MM.1S (cell line): ENCODE results near the gene NOS3.

Source experiments
- DNase-seq: peaks from one replicate; pipeline ENCODE4 v3.0.0-alpha.2; 2015
- H2AFZ ChIP-seq: fragments of 300-600 bp; sonication (generic); 2 replicates; pipeline ENCODE4 v1.6.0; 2016; ENCODE audit warnings: antibody characterized with exemption, low read length
- H3F3A ChIP-seq: fragments of 300-600 bp; sonication (generic); 2 replicates; pipeline ENCODE4 v1.6.1; 2016; ENCODE audit warnings: mild to moderate bottlenecking, antibody characterized with exemption, low read length, moderate library complexity, mixed read lengths; ENCODE audit not compliant: insufficient read depth
- H3K27ac ChIP-seq: fragments of 300-600 bp; sonication (generic); 2 replicates; pipeline ENCODE4 v1.5.1; 2016; ENCODE audit warnings: mild to moderate bottlenecking, low read length
- H3K27me3 ChIP-seq: fragments of 300-600 bp; sonication (generic); replicated peaks from 2 replicates; pipeline ENCODE4 v1.6.0; 2016; ENCODE audit warnings: low read length; ENCODE audit not compliant: insufficient read depth
- H3K36me3 ChIP-seq: fragments of 300-600 bp; sonication (generic); replicated peaks from 2 replicates; pipeline ENCODE4 v1.6.1; 2016; ENCODE audit warnings: mild to moderate bottlenecking, low read length, mixed read lengths; ENCODE audit not compliant: insufficient read depth
- H3K4me1 ChIP-seq: fragments of 300-600 bp; sonication (generic); 2 replicates; pipeline ENCODE4 v1.6.1; 2016; ENCODE audit warnings: low read length, mixed read lengths
- H3K4me2 ChIP-seq: fragments of 300-600 bp; sonication (generic); 2 replicates; pipeline ENCODE4 v1.6.0; 2016; ENCODE audit warnings: low read depth, low read length
- H3K4me3 ChIP-seq: fragments of 300-600 bp; sonication (generic); 2 replicates; pipeline ENCODE4 v1.5.1; 2016; ENCODE audit warnings: low read length, mixed read lengths
- H3K79me2 ChIP-seq: fragments of 300-600 bp; sonication (generic); 2 replicates; pipeline ENCODE4 v1.6.1; 2016; ENCODE audit warnings: mixed run types, low read length, mixed read lengths
- H3K9ac ChIP-seq: fragments of 300-600 bp; sonication (generic); 2 replicates; pipeline ENCODE4 v1.6.1; 2016; ENCODE audit warnings: low read length, mixed read lengths
- H3K9me2 ChIP-seq: fragments of 300-600 bp; sonication (generic); replicated peaks from 2 replicates; pipeline ENCODE4 v1.6.1; 2016; ENCODE audit warnings: mild to moderate bottlenecking, low read length, mixed read lengths; ENCODE audit not compliant: insufficient read depth
- H3K9me3 ChIP-seq: fragments of 300-600 bp; sonication (generic); replicated peaks from 2 replicates; pipeline ENCODE4 v1.6.1; 2016; ENCODE audit warnings: mild to moderate bottlenecking, low read length, mixed read lengths; ENCODE audit not compliant: insufficient read depth
- H4K20me1 ChIP-seq: fragments of 300-600 bp; sonication (generic); 2 replicates; pipeline ENCODE4 v1.6.1; 2016; ENCODE audit warnings: mild to moderate bottlenecking, low read length, moderate library complexity, mixed read lengths; ENCODE audit not compliant: insufficient read depth
- EZH2 ChIP-seq: fragments of 300-600 bp; sonication (generic); optimal IDR thresholded peaks from 2 replicates; pipeline ENCODE3; 2017; ENCODE audit warnings: low read depth, mild to moderate bottlenecking, antibody characterized with exemption, low read length, mixed read lengths
- EZH2phosphoT487 ChIP-seq: fragments of 300-600 bp; sonication (generic); IDR thresholded peaks from 2 replicates; pipeline ENCODE4 v1.6.1; 2018; ENCODE audit warnings: antibody characterized with exemption, low read length
- TF ChIP-seq, protein P1 (sequence below): fragments of 300-600 bp; sonication (generic); IDR thresholded peaks from 2 replicates; pipeline ENCODE4 v1.5.1; 2016; ENCODE audit warnings: antibody characterized with exemption, low read length, mixed read lengths

Gene NOS3

DNA sequence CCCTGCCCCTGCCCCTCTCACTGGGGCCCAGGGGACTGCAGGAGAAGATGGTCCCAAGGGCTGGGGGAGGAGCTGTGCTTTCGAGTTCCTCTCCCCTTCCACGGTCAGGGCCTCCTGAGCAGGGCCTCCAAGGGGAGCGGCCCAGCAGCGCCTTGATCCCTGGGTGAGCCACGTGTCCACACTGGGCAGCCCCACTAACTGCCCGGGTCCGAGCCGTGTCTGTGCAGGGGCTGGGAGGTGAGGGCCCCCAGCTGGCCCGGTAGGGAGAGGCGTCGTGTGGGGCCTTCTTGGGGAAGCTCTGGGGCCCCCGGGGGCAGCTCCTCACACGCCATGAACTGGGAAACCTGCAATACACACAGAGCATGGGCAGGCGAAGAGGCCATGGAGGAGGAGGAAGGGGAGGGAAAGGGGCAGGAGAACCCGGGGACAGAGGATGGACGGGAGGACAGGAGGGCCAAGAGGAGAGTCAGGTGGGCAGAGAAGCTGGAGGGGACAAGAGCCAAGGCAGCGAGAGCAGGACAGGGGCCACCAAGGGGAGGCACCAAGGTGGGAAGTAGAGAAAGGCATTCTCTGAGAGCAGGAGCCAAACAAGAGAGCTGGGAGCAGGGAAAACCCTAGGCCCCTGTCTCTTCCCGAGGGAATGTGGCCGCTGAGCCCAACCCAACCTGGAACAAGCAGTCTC lies 45.5 kb upstream of the NOS3 start:
- Histone ChIP-seq H2AFZ (no peak overlapping the region), H3K9ac (no peak overlapping the region)
- no peak for DNase-seq

DNA sequence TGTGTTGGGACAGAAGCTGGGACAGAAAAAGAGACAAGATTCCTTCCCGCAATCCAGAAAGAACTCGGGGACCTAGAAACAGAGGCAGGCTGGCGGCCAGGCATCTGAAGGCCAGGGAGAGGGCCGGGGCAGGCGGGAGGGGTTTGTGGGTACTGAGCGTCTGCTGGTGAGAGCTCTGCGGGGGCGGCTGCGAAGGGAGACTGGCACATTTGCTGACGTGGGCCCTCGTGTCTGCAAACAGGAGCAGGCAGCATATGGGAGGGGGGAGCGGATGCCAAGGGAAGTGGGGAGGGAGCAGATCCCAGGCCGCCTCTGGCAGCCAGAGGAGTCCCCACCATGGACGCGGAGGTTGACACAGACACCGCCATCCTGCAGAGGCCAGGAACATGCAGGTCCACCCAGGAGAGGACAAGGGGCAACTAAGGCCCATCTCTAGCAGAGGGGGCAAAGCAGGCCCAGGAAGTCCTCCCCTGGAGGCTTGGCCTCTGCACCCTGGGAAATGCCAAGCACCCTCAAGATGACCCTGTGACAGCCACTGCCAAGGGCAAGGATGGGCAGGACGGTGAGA lies 44.9 kb upstream of the NOS3 start:
- TF ChIP-seq EZH2 (no peak), EZH2phosphoT487 (no peak)
- TF ChIP-seq, protein P1, sequence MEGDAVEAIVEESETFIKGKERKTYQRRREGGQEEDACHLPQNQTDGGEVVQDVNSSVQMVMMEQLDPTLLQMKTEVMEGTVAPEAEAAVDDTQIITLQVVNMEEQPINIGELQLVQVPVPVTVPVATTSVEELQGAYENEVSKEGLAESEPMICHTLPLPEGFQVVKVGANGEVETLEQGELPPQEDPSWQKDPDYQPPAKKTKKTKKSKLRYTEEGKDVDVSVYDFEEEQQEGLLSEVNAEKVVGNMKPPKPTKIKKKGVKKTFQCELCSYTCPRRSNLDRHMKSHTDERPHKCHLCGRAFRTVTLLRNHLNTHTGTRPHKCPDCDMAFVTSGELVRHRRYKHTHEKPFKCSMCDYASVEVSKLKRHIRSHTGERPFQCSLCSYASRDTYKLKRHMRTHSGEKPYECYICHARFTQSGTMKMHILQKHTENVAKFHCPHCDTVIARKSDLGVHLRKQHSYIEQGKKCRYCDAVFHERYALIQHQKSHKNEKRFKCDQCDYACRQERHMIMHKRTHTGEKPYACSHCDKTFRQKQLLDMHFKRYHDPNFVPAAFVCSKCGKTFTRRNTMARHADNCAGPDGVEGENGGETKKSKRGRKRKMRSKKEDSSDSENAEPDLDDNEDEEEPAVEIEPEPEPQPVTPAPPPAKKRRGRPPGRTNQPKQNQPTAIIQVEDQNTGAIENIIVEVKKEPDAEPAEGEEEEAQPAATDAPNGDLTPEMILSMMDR = no peak
- DNase-seq = no peak
- Histone ChIP-seq H3K27me3 (no peaks in the 10 kb centered on the region), H3K27ac (no peak overlapping the region), H3F3A (no peaks in the 10 kb centered on the region), H3K4me1 (peaks cover 14% of the 10 kb centered on the region), H3K9me3 (no peaks in the 10 kb centered on the region), H3K4me3 (no peak overlapping the region), H3K9ac (no peak overlapping the region), H2AFZ (no peak overlapping the region), H3K79me2 (no peaks in the 10 kb centered on the region), H3K4me2 (no peak overlapping the region), H3K9me2 (no peaks in the 10 kb centered on the region), H3K36me3 (no peaks in the 10 kb centered on the region), H4K20me1 (no peaks in the 10 kb centered on the region)

More for the DNA sequence above, 45.5 kb upstream of the NOS3 start:
- Histone ChIP-seq H3K36me3 (no peaks in the 10 kb centered on the region), H3K4me2 (no peak overlapping the region), H3K4me3 (no peak overlapping the region), H3F3A (no peaks in the 10 kb centered on the region), H3K9me3 (no peaks in the 10 kb centered on the region), H3K4me1 (peaks cover 14% of the 10 kb centered on the region), H3K9me2 (no peaks in the 10 kb centered on the region), H4K20me1 (no peaks in the 10 kb centered on the region), H3K27me3 (no peaks in the 10 kb centered on the region), H3K27ac (no peak overlapping the region), H3K79me2 (no peaks in the 10 kb centered on the region)
- TF ChIP-seq EZH2 = no peak
- TF ChIP-seq EZH2phosphoT487 = no peak
- TF ChIP-seq, protein P1 = no peak

DNA sequence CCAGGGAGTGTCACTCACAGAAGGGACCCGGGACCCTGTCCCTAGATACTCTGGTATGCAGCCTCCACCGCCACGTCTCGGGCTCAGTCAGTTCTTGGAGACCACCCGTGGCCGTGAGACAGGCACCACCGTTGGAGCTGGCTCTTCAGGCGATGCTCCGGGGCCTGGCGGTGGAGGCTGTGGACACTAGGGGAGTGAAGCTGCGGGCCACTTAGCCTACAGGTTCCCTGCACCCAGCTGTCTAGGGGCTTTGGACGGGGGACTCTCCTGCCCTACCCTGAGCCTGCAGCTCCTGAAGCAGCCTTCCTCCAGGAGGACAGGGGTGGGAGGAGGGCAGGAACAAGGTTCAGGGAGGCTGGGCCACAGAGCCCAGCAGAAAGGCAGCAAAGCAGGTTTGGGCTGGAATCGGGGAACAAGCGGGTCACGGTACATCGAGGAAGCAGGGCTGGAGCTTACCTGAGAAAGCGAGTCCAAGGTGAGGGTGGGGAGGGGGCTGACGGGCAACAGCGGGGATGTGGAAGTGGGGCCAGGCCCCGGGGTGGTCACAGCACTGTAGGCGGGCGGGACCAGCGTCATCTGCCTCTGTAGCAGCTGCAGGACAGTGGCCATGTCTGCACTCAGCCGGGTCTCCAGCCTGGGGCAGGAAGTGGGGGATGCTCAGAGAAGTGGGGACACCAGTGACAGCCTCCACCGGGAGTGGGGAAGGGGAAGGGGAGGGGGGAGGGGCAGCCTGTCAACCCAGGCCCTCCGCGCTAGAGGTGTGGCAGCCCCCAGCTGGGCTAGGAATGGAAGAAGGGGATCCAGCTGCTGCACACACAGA lies 44.2 kb upstream of the NOS3 start:
- Histone ChIP-seq H3K4me3 (no peak overlapping the region), H3K9ac (no peak overlapping the region), H3K9me3 (no peaks in the 10 kb centered on the region), H2AFZ (no peak overlapping the region), H3K36me3 (no peaks in the 10 kb centered on the region), H3K27me3 (no peaks in the 10 kb centered on the region), H3K79me2 (no peaks in the 10 kb centered on the region), H3F3A (no peaks in the 10 kb centered on the region), H3K4me1 (peaks cover 12% of the 10 kb centered on the region), H3K9me2 (no peaks in the 10 kb centered on the region), H3K4me2 (no peak overlapping the region), H4K20me1 (no peaks in the 10 kb centered on the region), H3K27ac (no peak overlapping the region)
- TF ChIP-seq EZH2 (no peak), EZH2phosphoT487 (no peak)
- TF ChIP-seq, protein P1 = no peak
- no peak for DNase-seq
